GM23248 (cell line): ENCODE results near the gene SEMA4C. TPM values are rescaled to one million over a fixed set of nuclear protein-coding genes. Genes with fewer than 3 reads are reported as not detected.

Experiments
- DNase-seq: peaks from one replicate; pipeline ENCODE4 v3.0.0-alpha.2; 2015
- H2AFZ ChIP-seq: fragments of 200-600 bp; sonication (generic); 2 replicates; pipeline ENCODE4 v1.6.1; 2016; ENCODE audit warnings: antibody characterized with exemption
- H3F3A ChIP-seq: fragments of 200-600 bp; sonication (generic); 2 replicates; pipeline ENCODE4 v1.6.1; 2016; ENCODE audit warnings: mild to moderate bottlenecking, antibody characterized with exemption, mixed run types; ENCODE audit not compliant: insufficient read depth
- H3K27ac ChIP-seq: fragments of 200-600 bp; sonication (generic); 2 replicates; pipeline ENCODE4 v1.5.1; 2016; ENCODE audit warnings: mild to moderate bottlenecking
- H3K27me3 ChIP-seq: fragments of 200-600 bp; sonication (generic); replicated peaks from 2 replicates; pipeline ENCODE4 v1.6.1; 2016; ENCODE audit warnings: mild to moderate bottlenecking; ENCODE audit not compliant: insufficient read depth
- H3K36me3 ChIP-seq: fragments of 200-600 bp; sonication (generic); 2 replicates; pipeline ENCODE4 v1.6.1; 2016; ENCODE audit warnings: low read depth, mild to moderate bottlenecking
- H3K4me1 ChIP-seq: fragments of 200-600 bp; sonication (generic); 2 replicates; pipeline ENCODE4 v1.6.1; 2016; ENCODE audit warnings: mild to moderate bottlenecking; ENCODE audit not compliant: insufficient read depth
- H3K4me2 ChIP-seq: fragments of 200-600 bp; sonication (generic); one replicate; pipeline ENCODE4 v1.6.1; 2016; ENCODE audit warnings: mild to moderate bottlenecking; ENCODE audit not compliant: unreplicated experiment
- H3K4me3 ChIP-seq: fragments of 200-600 bp; sonication (generic); 2 replicates; pipeline ENCODE4 v1.5.1; 2016; ENCODE audit warnings: mild to moderate bottlenecking
- H3K79me2 ChIP-seq: fragments of 200-600 bp; sonication (generic); 2 replicates; pipeline ENCODE4 v1.6.1; 2016; ENCODE audit warnings: mild to moderate bottlenecking; ENCODE audit not compliant: insufficient read depth
- H3K9ac ChIP-seq: fragments of 200-600 bp; sonication (generic); 2 replicates; pipeline ENCODE4 v1.6.1; 2016; ENCODE audit warnings: mild to moderate bottlenecking
- H3K9me2 ChIP-seq: fragments of 200-600 bp; sonication (generic); 2 replicates; pipeline ENCODE4 v1.6.1; 2016; ENCODE audit warnings: mixed run types, mild to moderate bottlenecking, moderate library complexity; ENCODE audit not compliant: insufficient read depth
- H3K9me3 ChIP-seq: fragments of 200-600 bp; sonication (generic); one replicate; pipeline ENCODE4 v1.6.1; 2017; ENCODE audit warnings: low read depth
- H4K20me1 ChIP-seq: fragments of 200-600 bp; sonication (generic); 2 replicates; pipeline ENCODE4 v1.6.0; 2016; ENCODE audit not compliant: insufficient read depth
- EZH2 ChIP-seq: fragments of 200-600 bp; sonication (generic); IDR thresholded peaks from 2 replicates; pipeline ENCODE4 v1.6.1; 2018; ENCODE audit warnings: antibody characterized with exemption, mild to moderate bottlenecking; ENCODE audit not compliant: insufficient read depth, poor library complexity, severe bottlenecking
- EZH2phosphoT487 ChIP-seq: fragments of 200-600 bp; sonication (generic); IDR thresholded peaks from 2 replicates; pipeline ENCODE4 v1.6.1; 2018; ENCODE audit warnings: antibody characterized with exemption, moderate library complexity, mild to moderate bottlenecking, low read depth; ENCODE audit not compliant: insufficient read depth
- WGBS, 2 experiments: methylation state at CpG; one replicate each; pipeline ENCODE4 v1.1.6; 2015 to 2017; ENCODE audit warnings: low lambda C conversion rate in 2 of 2, low coverage in 1 of 2; ENCODE audit errors: missing lambda C conversion rate in 2 of 2; 5-methylcytosine and 5-hydroxymethylcytosine counted together
- in situ Hi-C: fragments of 300-500 bp; cut with MboI; formaldehyde crosslinking; loops from 2 replicates; pipeline ENCODE4 v1.15.0; 2020
- polyA plus RNA-seq: library from polyadenylated mRNA; unstranded; fragments of >200 nt; fragmentation: Nextera tagmentation; extraction: Ambion mirVana; gene quantifications from 2 replicates; pipeline ENCODE4 v1.2.1, GENCODE V29; 2016
- total RNA-seq: library from RNA; depleted of rRNA; stranded (reverse); fragments of >200 nt; shearing (Covaris generic); gene quantifications from 2 replicates; pipeline ENCODE4 v1.2.3, GENCODE V29; 2014

SEMA4C gene
- total and polyA plus RNA-seq, 2 experiments from 2014 or later: 5.5 to 21.0 TPM

- DNase-seq: no peak
- Histone ChIP-seq H3F3A (no peaks in the 10 kb centered on the region), H3K79me2 (no peaks in the 10 kb centered on the region), H3K36me3 (no peaks in the 10 kb centered on the region), H3K9me2 (no peaks in the 10 kb centered on the region), H3K4me2 (no peak overlapping the region), H3K27ac (no peak overlapping the region), H3K9me3 (no peaks in the 10 kb centered on the region), H3K4me1 (no peaks in the 10 kb centered on the region), H2AFZ (no peak overlapping the region), H3K9ac (no peak overlapping the region), H3K27me3 (peaks cover 7% of the 10 kb centered on the region; the same call in 1 of the 2 replicates), H3K4me3 (no peak overlapping the region), H4K20me1 (no peaks in the 10 kb centered on the region)
- WGBS, 2 experiments: 82 to 85% methylated on average over 15 to 18 of the region's 18 CpGs
- in situ Hi-C loops: no loop called here
- no peak for TF ChIP-seq EZH2phosphoT487
- no peak for TF ChIP-seq EZH2
Measured at GRCh38 chr2:96879545-96880040, 9.7 kb upstream of the SEMA4C start.

DNA sequence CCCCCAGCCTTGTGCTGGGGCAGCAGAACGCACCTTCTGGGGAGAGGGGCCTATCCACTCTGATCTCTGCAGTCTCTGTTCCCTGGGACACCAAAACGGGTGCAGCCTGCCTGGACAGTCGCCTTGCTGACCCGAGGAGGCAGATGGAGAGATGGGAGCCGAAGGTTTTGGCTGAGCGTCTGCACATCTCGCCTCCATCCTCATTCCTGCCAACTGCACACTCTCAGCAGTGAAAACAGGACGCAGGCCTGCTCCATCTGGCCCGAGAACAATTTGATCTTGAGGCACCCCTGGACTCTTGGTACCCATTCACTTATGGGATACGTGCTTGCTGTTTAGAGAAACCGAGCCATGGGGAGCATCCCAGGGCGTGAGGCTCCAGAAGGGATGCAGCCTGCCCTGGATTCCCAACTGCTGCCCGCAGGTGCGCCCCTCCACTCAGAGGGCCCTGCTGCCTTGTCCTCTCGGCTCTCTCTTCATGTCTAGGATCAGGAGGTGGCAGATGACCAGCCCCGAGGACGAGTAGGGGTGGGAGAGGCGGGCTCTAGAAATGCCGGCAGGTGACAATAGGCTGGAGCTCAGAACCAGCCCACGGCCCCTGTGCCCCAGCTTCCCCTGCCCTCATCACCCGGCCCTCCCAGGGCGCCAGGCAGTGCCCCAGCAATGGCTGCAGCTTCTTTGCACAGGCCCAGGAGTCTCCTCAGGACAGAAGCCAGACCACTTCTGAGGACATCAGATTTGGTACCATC lies 9.1 kb upstream of the SEMA4C start:
- no peak overlapping the region for H3K9ac ChIP-seq
- no peak overlapping the region for H2AFZ ChIP-seq
- no peak for DNase-seq
- no peaks in the 10 kb centered on the region for H3K4me1 ChIP-seq
- no peaks in the 10 kb centered on the region for H3K9me2 ChIP-seq
- in situ Hi-C loops: no loop called here
- no peaks in the 10 kb centered on the region for H4K20me1 ChIP-seq
- H3K9me3 ChIP-seq: no peaks in the 10 kb centered on the region
- H3K4me2 ChIP-seq: no peak overlapping the region
- peaks cover 7% of the 10 kb centered on the region; the same call in 1 of the 2 replicates for H3K27me3 ChIP-seq
- no peaks in the 10 kb centered on the region for H3F3A ChIP-seq
- no peak overlapping the region for H3K4me3 ChIP-seq
- no peak for TF ChIP-seq EZH2
- no peak for TF ChIP-seq EZH2phosphoT487
- no peak overlapping the region for H3K27ac ChIP-seq
- 65 to 66% methylated on average over 22 of the region's 22 CpGs for WGBS, 2 experiments
- H3K36me3 ChIP-seq: no peaks in the 10 kb centered on the region
- no peaks in the 10 kb centered on the region for H3K79me2 ChIP-seq

- H3K36me3 ChIP-seq: no peaks in the 10 kb centered on the region
- no peaks in the 10 kb centered on the region for H3K9me2 ChIP-seq
- no peaks in the 10 kb centered on the region for H3K9me3 ChIP-seq
- H4K20me1 ChIP-seq: no peaks in the 10 kb centered on the region
- 57 to 71% methylated on average over 6 of the region's 7 CpGs for WGBS, 2 experiments
- H3K4me2 ChIP-seq: no peak overlapping the region
- H3K79me2 ChIP-seq: no peaks in the 10 kb centered on the region
- H3K27ac ChIP-seq: no peak overlapping the region
- peaks cover 7% of the 10 kb centered on the region; the same call in 1 of the 2 replicates for H3K27me3 ChIP-seq
- H3K4me3 ChIP-seq: no peak overlapping the region
- no peak for DNase-seq
- no peak overlapping the region for H2AFZ ChIP-seq
- in situ Hi-C loops: no loop called here
- H3K4me1 ChIP-seq: peaks cover 6% of the 10 kb centered on the region; the same call in 1 of the 2 replicates
- no peaks in the 10 kb centered on the region for H3F3A ChIP-seq
- TF ChIP-seq EZH2: no peak
- TF ChIP-seq EZH2phosphoT487: no peak
- H3K9ac ChIP-seq: no peak overlapping the region
Measured at GRCh38 chr2:96878171-96878570, 8.3 kb upstream of the SEMA4C start.

- TF ChIP-seq EZH2 (no peak), EZH2phosphoT487 (no peak)
Measured at GRCh38 chr2:96877631-96878092, 7.8 kb upstream of the SEMA4C start.

More at GRCh38 chr2:96877631-96878092, 7.8 kb upstream of the SEMA4C start:
- Histone ChIP-seq H3K4me2 (no peak overlapping the region), H3K9me2 (no peaks in the 10 kb centered on the region), H3K4me1 (peaks cover 10% of the 10 kb centered on the region; the same call in 1 of the 2 replicates), H3K9ac (no peak overlapping the region), H3K4me3 (no peak overlapping the region), H3K9me3 (no peaks in the 10 kb centered on the region), H4K20me1 (no peaks in the 10 kb centered on the region), H3K27ac (no peak overlapping the region), H3K79me2 (no peaks in the 10 kb centered on the region), H3F3A (no peaks in the 10 kb centered on the region), H3K36me3 (no peaks in the 10 kb centered on the region), H3K27me3 (peaks cover 7% of the 10 kb centered on the region; the same call in 1 of the 2 replicates), H2AFZ (no peak overlapping the region)
- WGBS, 2 experiments: 79% methylated on average over 11 to 15 of the region's 15 CpGs
- in situ Hi-C loops: no loop called here
- no peak for DNase-seq
